SH-SY5Y (cell line): ENCODE data around the gene FAM83F.

Source experiments
- GATA2 ChIP-seq: IDR thresholded peaks from 2 replicates; pipeline ENCODE4 v1.6.1; 2011; ENCODE audit warnings: mild to moderate bottlenecking, low read depth, low read length
- GATA3 ChIP-seq: IDR thresholded peaks from 2 replicates; pipeline ENCODE4 v1.6.1; 2011; ENCODE audit warnings: low read depth, mild to moderate bottlenecking, low read length, moderate library complexity

DNA sequence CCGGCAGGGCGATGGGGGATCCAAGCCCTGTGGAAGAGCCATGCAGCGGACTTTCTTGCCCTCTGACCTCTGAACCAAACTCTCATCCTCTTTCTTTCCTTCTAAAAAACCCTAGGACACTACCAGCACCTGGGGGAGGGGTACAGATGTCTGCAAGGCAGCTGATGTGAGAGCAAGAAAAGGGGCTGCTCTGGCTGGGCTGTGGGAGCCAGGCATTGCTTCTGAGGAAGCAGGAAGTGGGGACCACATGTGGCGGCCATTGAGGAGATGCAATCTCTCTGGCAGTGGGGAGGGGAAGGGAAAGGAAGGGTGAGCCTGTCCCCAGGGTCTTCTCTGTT lies 36.0 kb downstream of the FAM83F start:
- TF ChIP-seq GATA2: no peak
- no peak for TF ChIP-seq GATA3
